Esophagus squamous epithelium (tissue), 5 donors: Measurements from ENCODE around the gene ERCC4. TPM values are rescaled to one million over a fixed set of nuclear protein-coding genes. Genes with fewer than 3 reads are reported as not detected.

Experiments
- DNase-seq: peaks from one replicate; lab custom pipeline; 2025; lab: John Stamatoyannopoulos, UW
- H3K27ac ChIP-seq, 4 donors: fragments of 200-600 bp; sonication (generic); one replicate each; pipeline ENCODE4 v1.5.1; 2016 to 2019; ENCODE audit warnings: mild to moderate bottlenecking in 1 of 4
- H3K27me3 ChIP-seq, 4 donors: fragments of 200-600 bp; sonication (generic); 1 replicate in 3 of 4; 2 replicates in 1 of 4; pipeline versions ENCODE4 v1.5.1 to v1.6.0; 2017 to 2021; ENCODE audit warnings: antibody characterized with exemption in 1 of 4
- H3K36me3 ChIP-seq, 3 donors: fragments of 200-600 bp; sonication (generic); one replicate each; pipeline ENCODE4 v1.5.1; 2016 to 2019
- H3K4me1 ChIP-seq, 3 donors: fragments of 200-600 bp; sonication (generic); one replicate each; pipeline ENCODE4 v1.5.1; 2017 to 2019
- H3K4me3 ChIP-seq, 4 donors: fragments of 200-600 bp; sonication (generic); 1 replicate in 3 of 4; 2 replicates in 1 of 4; pipeline ENCODE4 v1.5.1; 2016 to 2019; ENCODE audit warnings: mild to moderate bottlenecking in 2 of 4, moderate library complexity in 1 of 4
- H3K9me3 ChIP-seq, 3 donors: fragments of 200-600 bp; sonication (generic); one replicate each; pipeline ENCODE4 v1.5.1; 2016 to 2019
- POLR2A ChIP-seq, 4 donors: fragments of 450-650 bp; IDR thresholded peaks; one replicate each; pipeline ENCODE4 v1.6.1; 2017; ENCODE audit warnings: antibody characterized with exemption in 4 of 4, mild to moderate bottlenecking in 4 of 4, moderate library complexity in 3 of 4
- WGBS, 2 donors: methylation state at CpG; one replicate each; pipeline ENCODE4 v1.1.5; 2018; 5-methylcytosine and 5-hydroxymethylcytosine counted together
- intact Hi-C: fragments of 100-400 bp; cut with DNase I; formaldehyde crosslinking; loops from one replicate; pipeline ENCODE4 v1.15.0; 2022
- total RNA-seq, 4 donors: library from RNA; depleted of rRNA; stranded (reverse); fragments of >200 nt; gene quantifications; one replicate each; pipeline ENCODE4 v1.1.0, GENCODE V29; 2016
- TF ChIP-seq, protein P1 (sequence below), 6 experiments: fragments of 450-650 bp in 4 of 6; fragments of 200-600 bp in 2 of 6; sonication (generic) in 2 of 6; IDR thresholded peaks; one replicate each; pipeline ENCODE4 v1.5.1; 2016 to 2019; ENCODE audit warnings: antibody characterized with exemption in 6 of 6, mild to moderate bottlenecking in 4 of 6, moderate library complexity in 4 of 6
- donor health status: DM: yes; HTN: yes; CAD: no.

ERCC4 gene
- total RNA-seq, 4 donors from 2014 or later, result 4.4 to 8.2 (median 4.8) TPM

DNA sequence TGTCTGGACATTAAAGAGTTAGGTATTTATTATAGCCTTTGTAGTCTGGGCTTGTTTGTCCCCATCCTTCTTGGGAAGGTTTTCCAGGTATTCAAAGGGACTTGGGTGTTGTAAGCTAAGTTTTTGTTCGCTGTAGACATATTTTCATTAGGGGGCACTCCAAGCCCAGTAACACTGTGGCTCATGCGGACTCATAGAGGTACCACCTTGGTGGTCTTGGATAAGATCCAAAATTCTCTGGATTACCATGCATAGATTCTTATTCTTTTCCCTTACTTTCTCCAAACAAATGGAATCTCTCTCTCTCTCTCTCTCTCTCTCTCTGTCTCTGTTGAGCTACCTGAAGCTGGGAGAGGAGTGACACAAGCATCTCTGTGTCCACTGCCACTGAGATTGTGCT lies 48.9 kb downstream of the ERCC4 start:
- Histone ChIP-seq H3K4me1 (no peaks in the 10 kb centered on the region), H3K36me3 (no peaks in the 10 kb centered on the region), H3K27me3 (no peaks in the 10 kb centered on the region), H3K9me3 (no peaks in the 10 kb centered on the region), H3K4me3 (no peak overlapping the region), H3K27ac (no peak overlapping the region)
- TF ChIP-seq, protein P1, sequence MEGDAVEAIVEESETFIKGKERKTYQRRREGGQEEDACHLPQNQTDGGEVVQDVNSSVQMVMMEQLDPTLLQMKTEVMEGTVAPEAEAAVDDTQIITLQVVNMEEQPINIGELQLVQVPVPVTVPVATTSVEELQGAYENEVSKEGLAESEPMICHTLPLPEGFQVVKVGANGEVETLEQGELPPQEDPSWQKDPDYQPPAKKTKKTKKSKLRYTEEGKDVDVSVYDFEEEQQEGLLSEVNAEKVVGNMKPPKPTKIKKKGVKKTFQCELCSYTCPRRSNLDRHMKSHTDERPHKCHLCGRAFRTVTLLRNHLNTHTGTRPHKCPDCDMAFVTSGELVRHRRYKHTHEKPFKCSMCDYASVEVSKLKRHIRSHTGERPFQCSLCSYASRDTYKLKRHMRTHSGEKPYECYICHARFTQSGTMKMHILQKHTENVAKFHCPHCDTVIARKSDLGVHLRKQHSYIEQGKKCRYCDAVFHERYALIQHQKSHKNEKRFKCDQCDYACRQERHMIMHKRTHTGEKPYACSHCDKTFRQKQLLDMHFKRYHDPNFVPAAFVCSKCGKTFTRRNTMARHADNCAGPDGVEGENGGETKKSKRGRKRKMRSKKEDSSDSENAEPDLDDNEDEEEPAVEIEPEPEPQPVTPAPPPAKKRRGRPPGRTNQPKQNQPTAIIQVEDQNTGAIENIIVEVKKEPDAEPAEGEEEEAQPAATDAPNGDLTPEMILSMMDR (IDR thresholded peaks at IDR 0.05), result no peak
- TF ChIP-seq POLR2A (IDR thresholded peaks at IDR 0.05), result no peak
- intact Hi-C loops, result no loop called here
- no peak for DNase-seq
- 78 to 80% methylated on average over 2 of the region's 2 CpGs for WGBS, 2 donors

DNA sequence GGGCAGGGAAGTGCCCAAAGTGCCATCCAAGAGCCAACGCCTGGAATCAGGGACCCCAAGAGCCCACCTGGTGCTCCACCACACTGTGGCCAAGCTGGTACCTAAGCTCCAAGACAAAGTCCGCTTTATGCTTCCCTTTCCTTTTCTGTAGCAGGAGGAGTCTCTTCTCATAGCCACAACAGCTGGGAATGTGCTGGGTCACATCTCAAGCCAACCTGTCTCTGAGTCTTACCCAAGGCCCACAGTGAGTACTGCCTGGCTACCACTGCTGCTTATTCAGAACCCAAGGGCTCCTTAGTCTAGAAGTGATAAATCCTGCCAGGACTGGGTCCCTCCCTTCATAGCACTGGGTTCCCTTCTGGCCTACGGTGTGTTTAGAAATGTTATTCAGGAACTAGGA lies 49.8 kb downstream of the ERCC4 start:
- no peak overlapping the region for H3K27ac ChIP-seq
- TF ChIP-seq POLR2A (IDR thresholded peaks at IDR 0.05), result no peak
- TF ChIP-seq, protein P1 (IDR thresholded peaks at IDR 0.05), result no peak
- H3K4me1 ChIP-seq, result no peaks in the 10 kb centered on the region
- no peak overlapping the region for H3K4me3 ChIP-seq
- H3K9me3 ChIP-seq, result no peaks in the 10 kb centered on the region
- H3K27me3 ChIP-seq, result no peaks in the 10 kb centered on the region
- 89 to 96% methylated on average over 3 of the region's 3 CpGs for WGBS, 2 donors
- DNase-seq, result no peak
- no peaks in the 10 kb centered on the region for H3K36me3 ChIP-seq
- intact Hi-C loops, result no loop called here

DNA sequence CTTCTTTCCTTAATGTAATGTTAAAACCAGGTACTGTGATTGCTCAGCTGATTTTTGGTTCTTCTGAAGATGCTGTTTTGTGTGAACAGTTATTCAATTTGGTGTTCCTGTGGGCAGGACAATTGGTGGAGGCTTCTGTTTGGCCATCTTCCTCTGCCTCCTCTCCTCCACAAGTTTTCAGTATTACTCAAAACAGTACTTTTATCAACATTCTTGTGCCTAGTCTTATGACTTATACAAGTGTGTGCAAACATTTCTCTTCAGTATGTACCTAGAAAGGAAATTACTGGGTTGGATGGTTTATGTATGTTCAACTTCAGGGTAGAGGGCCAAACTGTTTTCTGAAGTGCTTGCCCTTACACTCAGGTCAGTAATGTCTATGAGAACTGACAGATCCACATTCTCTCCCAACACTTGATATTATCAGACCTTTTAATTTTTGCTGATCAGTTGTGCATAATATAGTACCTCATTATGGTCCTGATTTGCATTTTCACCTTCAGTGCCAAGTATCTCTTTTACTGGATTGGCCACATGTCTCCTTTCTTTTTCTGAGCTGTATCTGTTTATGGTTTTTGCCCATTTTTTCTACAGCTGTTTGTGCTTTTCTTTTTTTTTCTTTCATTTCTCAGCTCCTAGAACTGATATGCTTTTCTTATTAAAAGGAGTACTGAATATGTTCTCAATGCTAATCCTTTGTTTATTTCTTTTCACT lies 50.9 kb downstream of the ERCC4 start:
- intact Hi-C loops, result no loop called here
- Histone ChIP-seq H3K27ac (no peak overlapping the region), H3K9me3 (no peaks in the 10 kb centered on the region), H3K27me3 (no peaks in the 10 kb centered on the region), H3K4me1 (no peaks in the 10 kb centered on the region), H3K36me3 (no peaks in the 10 kb centered on the region), H3K4me3 (no peak overlapping the region)
- no peak for DNase-seq
- TF ChIP-seq, protein P1 (IDR thresholded peaks at IDR 0.05), result no peak
- no peak for TF ChIP-seq POLR2A (IDR thresholded peaks at IDR 0.05)

DNA sequence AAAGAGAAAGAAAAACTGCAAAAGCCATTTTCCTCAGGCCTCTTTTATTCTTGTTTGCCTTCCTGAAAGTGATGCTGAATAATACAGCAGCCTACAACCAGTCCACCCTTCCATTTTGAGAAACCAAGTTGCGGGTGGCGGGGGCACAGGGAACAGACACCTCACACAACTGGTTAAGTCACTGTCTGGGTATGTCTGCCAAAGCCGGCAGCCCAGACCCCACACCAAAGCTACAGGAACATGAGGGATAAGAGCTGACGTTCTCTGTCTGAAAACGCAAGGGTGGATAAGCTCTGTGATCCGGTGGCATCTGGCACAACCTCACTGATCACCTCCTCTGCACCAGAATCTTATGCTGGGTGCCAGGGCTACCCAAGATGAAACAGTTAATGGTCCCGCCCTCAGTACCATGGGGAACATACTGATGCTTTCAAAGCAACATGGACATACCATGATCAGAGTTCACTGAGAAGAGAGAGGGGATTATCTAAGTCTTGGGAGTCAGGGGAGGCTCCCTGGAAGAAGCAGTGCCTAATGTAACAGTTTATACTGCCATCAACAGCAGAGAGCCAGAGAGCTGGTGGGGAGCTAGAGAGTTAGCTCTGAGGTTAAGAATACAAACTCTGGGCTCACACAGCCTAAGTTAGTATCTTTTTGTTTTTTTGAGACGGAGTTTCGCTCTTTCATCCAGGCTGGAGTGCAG lies 53.5 kb downstream of the ERCC4 start:
- TF ChIP-seq, protein P1 (IDR thresholded peaks at IDR 0.05), result no peak
- TF ChIP-seq POLR2A (IDR thresholded peaks at IDR 0.05), result no peak

DNA sequence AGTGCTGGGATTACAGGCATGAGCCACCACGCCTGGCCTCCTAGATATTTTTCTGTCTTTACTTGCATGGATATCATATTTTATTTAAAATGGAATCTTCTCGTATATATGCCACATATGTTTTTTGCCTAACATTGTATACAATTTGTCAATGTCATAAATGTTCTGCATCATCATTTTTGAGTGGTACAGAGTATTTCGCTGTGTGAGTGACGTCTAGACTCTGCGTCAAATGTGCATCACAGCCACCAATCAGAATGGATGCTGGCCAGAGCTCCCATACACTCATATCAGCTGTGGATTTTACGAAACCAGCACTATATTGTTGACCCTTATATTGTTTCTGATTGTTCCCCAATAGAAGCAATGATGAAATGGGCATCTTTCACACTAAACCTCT lies 57.2 kb downstream of the ERCC4 start:
- Histone ChIP-seq H3K9me3 (peaks cover 0 to 8% (median 0%) of the 10 kb centered on the region in 3 donors), H3K27ac (no peak overlapping the region), H3K4me3 (no peak overlapping the region), H3K27me3 (no peaks in the 10 kb centered on the region), H3K4me1 (no peaks in the 10 kb centered on the region), H3K36me3 (no peaks in the 10 kb centered on the region)
- DNase-seq, result no peak
- intact Hi-C loops, result no loop called here
- WGBS, 2 donors, result 88 to 89% methylated on average over 6 of the region's 6 CpGs
- TF ChIP-seq POLR2A (IDR thresholded peaks at IDR 0.05), result no peak
- TF ChIP-seq, protein P1 (IDR thresholded peaks at IDR 0.05), result no peak

More for the DNA sequence above, 53.5 kb downstream of the ERCC4 start:
- intact Hi-C loops, result no loop called here
- Histone ChIP-seq H3K4me3 (no peak overlapping the region), H3K9me3 (no peaks in the 10 kb centered on the region), H3K27me3 (no peaks in the 10 kb centered on the region), H3K4me1 (no peaks in the 10 kb centered on the region), H3K27ac (no peak overlapping the region), H3K36me3 (no peaks in the 10 kb centered on the region)
- WGBS, 2 donors, result 89 to 91% methylated on average over 6 to 9 of the region's 9 CpGs
- no peak for DNase-seq
